ENCODE results near the gene MRC2.

The MRC2 gene

GRCh38 chr17:62702746-62703260, 75.3 kb downstream of the MRC2 start:
- TF ChIP-seq CTCF (IDR thresholded peaks at IDR 0.05) = no peak

- TF ChIP-seq CTCF (IDR thresholded peaks at IDR 0.05) = no peak
Measured at GRCh38 chr17:62703261-62703775, 75.8 kb downstream of the MRC2 start.

GRCh38 chr17:62703776-62704380, 76.4 kb downstream of the MRC2 start:
- TF ChIP-seq CTCF (IDR thresholded peaks at IDR 0.05) = peak; percentile 90

GRCh38 chr17:62704381-62704971, 77.0 kb downstream of the MRC2 start:
- no peak for TF ChIP-seq CTCF (IDR thresholded peaks at IDR 0.05)

GRCh38 chr17:62705156-62705777, 77.8 kb downstream of the MRC2 start:
- no peak for TF ChIP-seq CTCF (IDR thresholded peaks at IDR 0.05)

- no peak for TF ChIP-seq CTCF (IDR thresholded peaks at IDR 0.05)
Measured at GRCh38 chr17:62705778-62706597, 78.5 kb downstream of the MRC2 start.

Measured in LNCAP (cell line).